GM23338 (cell line): Measurements from ENCODE around the gene ADAMTSL5.

Experiments
- CREB1 ChIP-seq: fragments of 250-450 bp; sonication (Bioruptor Pico); IDR thresholded peaks from 2 replicates; pipeline ENCODE4 v1.5.0; 2020; ENCODE audit warnings: low read depth, mild to moderate bottlenecking, moderate library complexity
- CTCF ChIP-seq, 2 experiments: fragments of 200-600 bp in 1 of 2; sonication (generic) in 1 of 2; conservative IDR thresholded peaks; 2 replicates each; pipeline versions ENCODE4 v1.5.1 to v1.6.1; 2016 to 2017; ENCODE audit warnings: antibody characterized with exemption in 2 of 2, low read depth in 2 of 2, mild to moderate bottlenecking in 2 of 2, moderate library complexity in 1 of 2
- ETS1 ChIP-seq: IDR thresholded peaks from 2 replicates; pipeline ENCODE4 v1.6.1; 2016; ENCODE audit warnings: antibody characterized with exemption
- EZH2 ChIP-seq: fragments of 200-600 bp; sonication (generic); IDR thresholded peaks from one replicate; pipeline ENCODE4 v1.8.0; 2017; ENCODE audit warnings: antibody characterized with exemption, mild to moderate bottlenecking, low read depth; ENCODE audit not compliant: unreplicated experiment
- EZH2phosphoT487 ChIP-seq: fragments of 200-600 bp; sonication (generic); IDR thresholded peaks from one replicate; pipeline ENCODE4 v1.8.1; 2018; ENCODE audit warnings: antibody characterized with exemption; ENCODE audit not compliant: unreplicated experiment
- JUNB ChIP-seq: IDR thresholded peaks from one replicate; pipeline ENCODE4 v1.6.1; 2016; ENCODE audit warnings: antibody characterized with exemption; ENCODE audit not compliant: unreplicated experiment
- POLR2AphosphoS5 ChIP-seq: IDR thresholded peaks from 2 replicates; pipeline ENCODE4 v1.6.1; 2016; ENCODE audit warnings: antibody characterized with exemption, low read depth
- STAT1 ChIP-seq: IDR thresholded peaks from one replicate; pipeline ENCODE4 v1.6.1; 2016; ENCODE audit warnings: antibody characterized with exemption; ENCODE audit not compliant: unreplicated experiment
- TF ChIP-seq, protein P1 (sequence below): IDR thresholded peaks from one replicate; pipeline ENCODE4 v1.6.1; 2018; ENCODE audit warnings: antibody characterized with exemption; ENCODE audit not compliant: unreplicated experiment

GRCh38 chr19:1475751-1476437, 36.9 kb downstream of the ADAMTSL5 start:
- TF ChIP-seq CTCF (conservative IDR thresholded peaks at IDR 0.05; ENCODE audit: low read depth in 2 of 2): no peak
- TF ChIP-seq POLR2AphosphoS5: no peak
- no peak for TF ChIP-seq CREB1 (CRISPR knock-in tag)
- TF ChIP-seq EZH2phosphoT487: no peak
- no peak for TF ChIP-seq EZH2
- TF ChIP-seq STAT1: no peak
- TF ChIP-seq, protein P1, sequence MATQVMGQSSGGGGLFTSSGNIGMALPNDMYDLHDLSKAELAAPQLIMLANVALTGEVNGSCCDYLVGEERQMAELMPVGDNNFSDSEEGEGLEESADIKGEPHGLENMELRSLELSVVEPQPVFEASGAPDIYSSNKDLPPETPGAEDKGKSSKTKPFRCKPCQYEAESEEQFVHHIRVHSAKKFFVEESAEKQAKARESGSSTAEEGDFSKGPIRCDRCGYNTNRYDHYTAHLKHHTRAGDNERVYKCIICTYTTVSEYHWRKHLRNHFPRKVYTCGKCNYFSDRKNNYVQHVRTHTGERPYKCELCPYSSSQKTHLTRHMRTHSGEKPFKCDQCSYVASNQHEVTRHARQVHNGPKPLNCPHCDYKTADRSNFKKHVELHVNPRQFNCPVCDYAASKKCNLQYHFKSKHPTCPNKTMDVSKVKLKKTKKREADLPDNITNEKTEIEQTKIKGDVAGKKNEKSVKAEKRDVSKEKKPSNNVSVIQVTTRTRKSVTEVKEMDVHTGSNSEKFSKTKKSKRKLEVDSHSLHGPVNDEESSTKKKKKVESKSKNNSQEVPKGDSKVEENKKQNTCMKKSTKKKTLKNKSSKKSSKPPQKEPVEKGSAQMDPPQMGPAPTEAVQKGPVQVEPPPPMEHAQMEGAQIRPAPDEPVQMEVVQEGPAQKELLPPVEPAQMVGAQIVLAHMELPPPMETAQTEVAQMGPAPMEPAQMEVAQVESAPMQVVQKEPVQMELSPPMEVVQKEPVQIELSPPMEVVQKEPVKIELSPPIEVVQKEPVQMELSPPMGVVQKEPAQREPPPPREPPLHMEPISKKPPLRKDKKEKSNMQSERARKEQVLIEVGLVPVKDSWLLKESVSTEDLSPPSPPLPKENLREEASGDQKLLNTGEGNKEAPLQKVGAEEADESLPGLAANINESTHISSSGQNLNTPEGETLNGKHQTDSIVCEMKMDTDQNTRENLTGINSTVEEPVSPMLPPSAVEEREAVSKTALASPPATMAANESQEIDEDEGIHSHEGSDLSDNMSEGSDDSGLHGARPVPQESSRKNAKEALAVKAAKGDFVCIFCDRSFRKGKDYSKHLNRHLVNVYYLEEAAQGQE: no peak
- TF ChIP-seq JUNB: no peak
- TF ChIP-seq ETS1: no peak
